Measurements from ENCODE around the gene NUDT1. TPM values are rescaled to one million over a fixed set of nuclear protein-coding genes. Genes with fewer than 3 reads are reported as not detected.
A peak's percentile ranks its signal among the peaks of the same experiment; 100 is the strongest.

The NUDT1 gene
- total RNA-seq, 1 donor from 2014 or later, result 14.2 TPM

DNA sequence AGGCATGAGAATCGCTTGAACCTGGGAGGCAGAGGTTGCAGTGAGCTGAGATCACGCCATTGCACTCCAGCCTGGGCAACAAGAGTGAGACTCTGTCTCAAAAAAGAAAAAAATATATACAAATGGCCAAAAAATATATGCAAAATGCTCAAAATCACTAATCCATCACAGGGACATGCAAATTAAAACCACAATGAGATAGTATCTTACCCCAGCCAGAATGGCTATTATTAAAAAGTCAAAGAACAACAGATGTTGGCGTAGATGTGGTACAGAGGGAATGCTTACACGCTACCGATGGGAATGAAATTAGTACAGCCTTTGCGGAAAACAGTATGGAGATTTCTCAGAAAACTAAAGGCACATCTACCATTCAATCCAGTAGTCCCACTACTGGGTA lies 54.8 kb downstream of the NUDT1 start:
- Mint-ChIP-seq H3K27ac (ENCODE audit: unreplicated experiment) (no peak overlapping the region), H3K9me3 (ENCODE audit: unreplicated experiment) (no peaks in the 10 kb centered on the region), H3K4me1 (ENCODE audit: unreplicated experiment) (peaks cover 10% of the 10 kb centered on the region), H3K27me3 (ENCODE audit: unreplicated experiment) (peaks cover 6% of the 10 kb centered on the region), H3K36me3 (ENCODE audit: low read depth, unreplicated experiment) (no peaks in the 10 kb centered on the region), H3K4me3 (ENCODE audit: unreplicated experiment) (no peak overlapping the region)
- DNase-seq (ENCODE audit: low spot score), result no peak
- TF ChIP-seq, protein P1, sequence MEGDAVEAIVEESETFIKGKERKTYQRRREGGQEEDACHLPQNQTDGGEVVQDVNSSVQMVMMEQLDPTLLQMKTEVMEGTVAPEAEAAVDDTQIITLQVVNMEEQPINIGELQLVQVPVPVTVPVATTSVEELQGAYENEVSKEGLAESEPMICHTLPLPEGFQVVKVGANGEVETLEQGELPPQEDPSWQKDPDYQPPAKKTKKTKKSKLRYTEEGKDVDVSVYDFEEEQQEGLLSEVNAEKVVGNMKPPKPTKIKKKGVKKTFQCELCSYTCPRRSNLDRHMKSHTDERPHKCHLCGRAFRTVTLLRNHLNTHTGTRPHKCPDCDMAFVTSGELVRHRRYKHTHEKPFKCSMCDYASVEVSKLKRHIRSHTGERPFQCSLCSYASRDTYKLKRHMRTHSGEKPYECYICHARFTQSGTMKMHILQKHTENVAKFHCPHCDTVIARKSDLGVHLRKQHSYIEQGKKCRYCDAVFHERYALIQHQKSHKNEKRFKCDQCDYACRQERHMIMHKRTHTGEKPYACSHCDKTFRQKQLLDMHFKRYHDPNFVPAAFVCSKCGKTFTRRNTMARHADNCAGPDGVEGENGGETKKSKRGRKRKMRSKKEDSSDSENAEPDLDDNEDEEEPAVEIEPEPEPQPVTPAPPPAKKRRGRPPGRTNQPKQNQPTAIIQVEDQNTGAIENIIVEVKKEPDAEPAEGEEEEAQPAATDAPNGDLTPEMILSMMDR (IDR thresholded peaks at IDR 0.05; ENCODE audit: unreplicated experiment), result no peak

DNA sequence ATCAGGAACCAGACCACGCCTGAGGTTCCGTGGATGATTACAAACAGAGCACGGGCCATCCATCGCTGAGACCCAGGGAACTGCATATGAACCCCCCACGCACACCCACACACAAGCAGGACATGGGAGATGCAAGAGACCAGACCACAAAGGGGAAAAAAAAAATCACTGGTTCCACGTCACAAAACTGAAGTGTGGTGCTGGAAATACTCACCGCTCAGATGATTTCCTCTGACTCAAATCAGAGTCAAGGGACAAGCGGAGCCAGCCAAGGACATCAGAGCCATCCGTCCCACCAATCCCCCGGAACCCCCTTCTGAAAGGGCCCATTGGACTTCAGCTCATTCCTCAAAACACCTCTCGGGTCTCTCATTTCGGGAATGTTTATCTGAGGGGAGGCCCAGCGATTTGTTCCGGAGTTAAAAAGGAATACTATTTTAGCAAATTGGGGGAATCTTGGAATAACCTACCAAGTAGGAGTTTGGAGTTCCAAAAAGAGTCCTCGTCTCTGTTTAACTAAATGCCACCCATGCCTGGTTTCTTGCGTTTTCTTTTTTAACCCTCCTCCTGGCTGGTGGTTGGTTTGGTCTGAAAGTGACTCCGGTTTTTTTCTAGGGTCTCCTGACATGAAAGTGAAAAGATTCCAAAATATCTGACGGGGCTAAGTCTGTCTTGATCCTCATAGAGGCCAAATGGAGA lies 57.3 kb downstream of the NUDT1 start:
- Mint-ChIP-seq H3K9me3 (ENCODE audit: unreplicated experiment) (no peaks in the 10 kb centered on the region), H3K4me1 (ENCODE audit: unreplicated experiment) (peaks cover 10% of the 10 kb centered on the region), H3K4me3 (ENCODE audit: unreplicated experiment) (no peak overlapping the region), H3K27me3 (ENCODE audit: unreplicated experiment) (peaks cover 6% of the 10 kb centered on the region), H3K36me3 (ENCODE audit: low read depth, unreplicated experiment) (no peaks in the 10 kb centered on the region), H3K27ac (ENCODE audit: unreplicated experiment) (no peak overlapping the region)
- TF ChIP-seq, protein P1 (IDR thresholded peaks at IDR 0.05; ENCODE audit: unreplicated experiment), result no peak
- DNase-seq (ENCODE audit: low spot score), result no peak

DNA sequence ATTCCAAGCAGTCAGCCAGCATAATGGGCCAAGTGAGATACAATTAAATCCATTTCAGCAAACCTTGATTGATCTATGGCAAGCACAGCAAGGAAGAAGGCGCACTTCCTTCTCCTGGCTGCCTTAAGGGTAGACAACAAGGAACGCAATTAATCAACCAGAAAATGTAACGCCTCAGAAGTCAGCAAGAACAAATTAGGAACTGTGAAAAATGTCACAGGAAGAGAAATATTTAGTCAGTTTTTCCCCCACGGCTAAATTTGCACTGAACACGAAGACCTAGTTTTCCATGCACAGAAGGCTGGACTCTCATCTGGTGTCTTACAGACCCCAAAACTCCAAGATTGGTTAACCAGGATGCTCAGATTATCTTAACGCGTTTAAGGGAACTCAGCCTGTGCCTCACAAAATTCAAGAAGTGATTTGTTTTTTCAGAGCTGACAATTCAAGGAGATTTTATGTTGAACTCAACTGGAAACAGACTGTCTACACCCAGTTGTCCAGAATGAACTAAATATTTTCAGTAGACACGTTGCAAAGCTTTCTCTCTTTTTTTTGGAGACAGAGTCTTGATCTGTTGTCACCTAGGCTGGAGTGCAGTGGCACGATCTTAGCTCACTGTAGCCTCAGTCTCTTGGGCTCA lies 58.0 kb downstream of the NUDT1 start:
- Mint-ChIP-seq H3K27ac (ENCODE audit: unreplicated experiment) (no peak overlapping the region), H3K27me3 (ENCODE audit: unreplicated experiment) (peaks cover 6% of the 10 kb centered on the region), H3K9me3 (ENCODE audit: unreplicated experiment) (no peaks in the 10 kb centered on the region), H3K4me1 (ENCODE audit: unreplicated experiment) (peaks cover 12% of the 10 kb centered on the region), H3K36me3 (ENCODE audit: low read depth, unreplicated experiment) (no peaks in the 10 kb centered on the region), H3K4me3 (ENCODE audit: unreplicated experiment) (no peak overlapping the region)
- TF ChIP-seq, protein P1 (IDR thresholded peaks at IDR 0.05; ENCODE audit: unreplicated experiment), result no peak
- no peak for DNase-seq (ENCODE audit: low spot score)

Small RNA genes lying within 50 kb of the gene (microRNA-seq; reads per million reads assigned to microRNA genes)
- 1.5 reads per million, percentile 23 among the genes with 10 or more reads in this experiment for gene MIR6836 (ENCODE audit: unreplicated experiment)

Other genes with a start within 250 kb of the NUDT1 start
- gene MAD1L1, start 9.3 kb upstream of the NUDT1 start, total RNA-seq (ENCODE audit: unreplicated experiment), result 43.3 TPM
- gene MRM2, start within 50 bp of the NUDT1 start, total RNA-seq (ENCODE audit: unreplicated experiment), result 19.1 TPM
- 40.7 TPM for gene SNX8, start 72.2 kb downstream of the NUDT1 start, total RNA-seq (ENCODE audit: unreplicated experiment)
- 125 TPM for gene EIF3B, start 112.6 kb downstream of the NUDT1 start, total RNA-seq (ENCODE audit: unreplicated experiment)
- 26.9 TPM for gene CHST12, start 161.4 kb downstream of the NUDT1 start, total RNA-seq (ENCODE audit: unreplicated experiment)
- not detected for gene GRIFIN, start 234.2 kb downstream of the NUDT1 start, total RNA-seq (ENCODE audit: unreplicated experiment)